KBM-7 (cell line): ENCODE results near the gene RFT1.
A peak's percentile ranks its signal among the peaks of the same experiment; 100 is the strongest.
"Not testable (repeated sequence)": the region's sequence is repeated elsewhere in the genome, so short reads cannot be mapped to it uniquely, and the experiment has no call there.

Source experiments
- DNase-seq: peaks from one replicate; pipeline ENCODE4 v3.0.0-alpha.2; 2015
- in situ Hi-C: fragments of 300-500 bp; cut with MboI; formaldehyde crosslinking; loops from 2 replicates; pipeline ENCODE4 v1.14.3; 2020; ENCODE audit warnings: low sequenced_read_pairs, low pct_unique_long_range_greater_than_20kb, mixed read lengths

The RFT1 gene

DNA sequence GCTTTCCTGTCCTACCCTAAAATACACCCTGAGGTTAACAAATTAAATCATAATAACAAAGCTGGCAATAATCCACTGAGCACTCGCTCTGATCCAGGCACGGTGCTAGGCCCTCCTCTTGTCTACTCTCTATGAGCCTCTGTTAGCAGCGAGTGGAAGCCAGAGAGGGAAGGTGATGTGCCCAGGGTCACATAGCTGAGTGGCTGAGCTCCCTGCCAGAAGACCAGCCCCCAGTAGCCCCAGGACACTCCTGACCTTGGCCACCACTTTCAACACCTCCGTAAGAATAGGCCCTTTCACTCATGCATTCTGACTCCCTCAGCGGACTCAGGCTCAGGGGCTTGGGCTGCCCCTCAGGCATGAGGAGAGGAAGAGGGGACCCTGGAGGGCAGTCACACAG is 21.2 kb upstream of the RFT1 start:
- in situ Hi-C loops: no loop called here
- no peak for DNase-seq

- DNase-seq, in situ Hi-C loops: not testable (repeated sequence)
These were observed 20.8 kb upstream of the RFT1 start for GRCh38 chr3:53151086-53151438.

- in situ Hi-C loops: no loop called here
- DNase-seq: no peak
These were observed 20.2 kb upstream of the RFT1 start for GRCh38 chr3:53150247-53151085.

DNA sequence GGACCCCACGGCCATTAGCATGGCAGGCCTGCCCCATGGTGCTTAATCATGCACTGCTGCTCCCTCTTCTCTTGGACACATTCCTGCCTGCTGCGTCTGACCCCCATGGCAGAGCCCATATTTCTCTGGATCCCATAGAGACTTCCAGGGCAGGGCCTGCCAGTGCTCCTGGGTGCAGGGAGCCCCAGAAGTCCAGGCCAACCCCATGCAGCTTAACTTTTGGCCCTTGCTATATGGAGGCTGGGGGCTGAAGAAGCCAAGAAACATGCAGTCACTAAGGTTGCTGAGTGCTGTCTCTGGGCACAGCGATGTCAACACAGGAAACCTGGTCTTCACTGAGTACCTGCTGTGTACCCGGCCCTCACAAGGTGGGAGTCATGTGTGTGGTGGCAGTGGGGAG is 19.5 kb upstream of the RFT1 start:
- in situ Hi-C loops: no loop called here
- DNase-seq: no peak

DNA sequence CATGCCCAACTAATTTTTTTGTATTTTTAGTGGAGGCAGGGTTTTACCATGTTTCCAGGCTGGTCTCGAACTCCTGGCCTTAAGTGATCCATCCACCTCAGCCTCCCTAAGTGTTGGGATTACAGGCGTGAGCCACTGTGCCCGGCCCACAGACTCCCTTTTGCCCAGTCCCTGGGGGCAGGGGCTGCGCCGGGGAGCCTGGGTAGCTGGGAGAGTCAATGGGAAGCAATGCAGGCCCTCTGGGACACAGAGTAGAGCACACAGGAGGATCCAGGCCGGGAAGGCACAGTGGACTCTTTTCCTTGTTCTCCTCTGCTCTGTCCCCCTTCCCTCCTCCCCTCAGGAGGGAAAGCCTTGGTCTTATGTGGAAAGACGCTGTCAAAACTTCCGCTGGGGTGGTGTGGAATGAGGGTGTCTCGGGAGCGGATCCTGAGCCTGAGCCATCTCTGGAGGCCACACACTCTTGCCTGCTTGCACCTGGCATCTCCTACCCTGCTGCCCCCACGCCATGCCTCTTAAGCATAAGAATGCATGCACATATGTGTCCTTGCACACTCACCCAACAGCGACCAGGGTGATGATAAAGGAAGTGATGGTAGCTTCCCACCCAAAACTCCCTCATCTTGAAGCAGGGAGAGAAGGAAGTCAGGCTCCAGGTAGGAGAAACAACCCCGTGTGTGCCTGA is 18.9 kb upstream of the RFT1 start:
- no peak for DNase-seq
- in situ Hi-C loops: no loop called here

GRCh38 chr3:53147903-53148400 is 17.7 kb upstream of the RFT1 start:
- in situ Hi-C loops: no loop called here
- no peak for DNase-seq

DNA sequence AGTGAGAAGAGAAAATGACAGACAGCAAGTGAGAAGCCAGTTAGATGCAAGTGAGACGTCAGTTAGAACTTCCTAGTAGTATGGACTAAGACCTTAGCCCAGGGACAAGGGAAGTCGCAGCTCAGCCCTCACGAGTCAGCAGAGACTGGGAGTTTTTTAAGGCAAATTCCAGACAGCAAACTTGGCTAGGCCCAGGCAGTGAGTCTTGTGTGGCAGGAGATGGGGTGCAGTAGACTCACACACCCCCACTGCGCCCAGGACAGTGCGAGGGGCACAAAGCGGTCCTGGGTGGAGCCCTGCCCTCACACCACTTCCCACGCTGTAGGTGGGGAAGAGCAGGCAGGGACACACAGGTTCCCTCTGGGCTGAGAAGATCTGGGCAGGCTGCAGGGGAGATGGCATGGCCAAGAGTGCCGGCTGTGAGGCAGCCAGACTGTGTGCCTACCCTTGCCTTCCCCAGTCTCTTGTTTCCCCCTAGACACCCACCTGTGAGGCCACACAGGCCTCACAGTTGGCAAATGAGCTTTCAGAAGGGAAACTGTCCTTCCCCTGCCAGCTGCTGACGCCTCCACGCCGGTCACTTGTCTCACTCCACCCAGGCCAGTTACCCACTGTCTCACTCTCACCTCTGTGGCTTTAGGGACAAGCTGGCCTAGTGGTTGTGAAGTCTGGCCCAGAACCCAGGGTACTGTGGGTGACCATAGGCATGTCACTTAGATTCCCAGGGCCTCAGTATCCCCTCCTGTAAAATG is 17.1 kb upstream of the RFT1 start:
- in situ Hi-C loops: no loop called here
- no peak for DNase-seq

GRCh38 chr3:53146319-53146891 is 16.2 kb upstream of the RFT1 start:
- no peak for DNase-seq
- in situ Hi-C loops: no loop called here

GRCh38 chr3:53145713-53146080 is 15.5 kb upstream of the RFT1 start:
- no peak for DNase-seq
- in situ Hi-C loops: no loop called here

- DNase-seq: no peak
These were observed 14.9 kb upstream of the RFT1 start for GRCh38 chr3:53144862-53145712.

DNA sequence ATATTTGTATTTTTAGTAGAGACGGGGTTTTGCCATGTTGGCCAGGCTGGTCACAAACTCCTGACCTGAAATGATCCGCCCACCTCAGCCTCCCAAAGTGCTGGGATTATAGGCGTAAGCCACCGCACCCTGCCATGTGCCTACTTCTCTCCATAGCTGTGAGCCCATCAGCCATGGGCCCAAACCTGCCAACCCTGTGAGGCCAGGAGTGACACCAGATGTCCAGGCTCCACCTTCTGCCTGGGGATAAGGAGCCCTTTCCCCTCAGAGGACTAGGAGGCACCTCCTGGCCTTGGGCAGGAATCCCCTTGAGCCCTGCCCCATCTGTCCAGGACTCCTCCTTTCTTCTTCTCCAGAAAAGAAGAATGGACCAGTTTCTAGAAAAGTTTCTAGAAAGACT is 14.2 kb upstream of the RFT1 start:
- DNase-seq: no peak
- in situ Hi-C loops: no loop called here

More at GRCh38 chr3:53144862-53145712, 14.9 kb upstream of the RFT1 start:
- in situ Hi-C loops: no loop called here

- in situ Hi-C loops: no loop called here
- DNase-seq: peak; percentile 54
These were observed 12.8 kb upstream of the RFT1 start for GRCh38 chr3:53142986-53143385.

GRCh38 chr3:53140847-53141845 is 10.9 kb upstream of the RFT1 start:
- DNase-seq: no peak

DNA sequence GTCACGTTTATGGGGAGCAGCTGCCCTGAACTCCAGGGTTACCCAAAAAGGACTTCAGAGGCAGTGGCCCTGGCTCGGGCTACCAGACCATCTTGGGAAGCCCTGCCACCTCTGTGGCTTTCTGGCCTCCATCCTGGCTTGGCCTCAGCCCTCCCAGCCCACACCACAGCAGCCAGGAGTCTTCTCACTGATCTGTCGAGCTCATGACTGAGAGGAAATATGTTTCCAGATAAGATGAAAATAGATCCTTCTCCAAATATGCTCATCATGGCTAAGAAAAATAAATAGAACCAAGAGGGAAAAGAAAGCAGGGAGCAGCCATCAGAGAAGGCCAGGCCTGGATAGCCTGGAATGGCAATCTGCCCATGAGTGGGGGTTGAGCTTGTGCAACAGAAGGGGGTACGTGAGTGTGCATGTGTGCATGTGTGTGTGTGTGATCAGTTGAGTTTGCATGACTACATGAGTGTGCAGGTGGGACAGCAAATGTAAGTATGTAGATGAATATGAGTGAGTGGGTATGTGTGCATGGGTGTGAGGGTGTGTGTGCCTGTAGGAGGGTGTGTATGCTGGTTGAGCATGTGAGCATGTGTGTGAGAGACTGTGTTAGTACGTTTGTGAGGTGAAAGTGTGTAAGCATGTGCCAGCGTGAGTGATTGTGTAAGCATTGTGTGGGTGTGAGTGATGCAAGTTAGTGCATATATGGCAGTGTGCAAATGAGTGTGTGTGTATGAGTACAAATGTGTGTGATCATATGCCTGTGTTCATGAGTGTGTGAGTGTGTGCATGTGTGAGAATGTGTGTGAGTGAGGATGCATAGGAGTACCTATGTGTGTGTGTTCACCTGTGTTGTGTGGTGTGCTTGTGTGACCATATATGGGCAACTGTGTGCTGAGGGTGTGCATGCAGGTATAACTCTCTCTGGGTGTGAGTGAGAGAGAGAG is 9.9 kb upstream of the RFT1 start:
- no peak for DNase-seq
- in situ Hi-C loops: no loop called here

More at GRCh38 chr3:53140847-53141845, 10.9 kb upstream of the RFT1 start:
- in situ Hi-C loops: no loop called here

GRCh38 chr3:53137835-53138446 is 7.7 kb upstream of the RFT1 start:
- DNase-seq: peak; percentile 14
- in situ Hi-C loops: no loop called here

DNA sequence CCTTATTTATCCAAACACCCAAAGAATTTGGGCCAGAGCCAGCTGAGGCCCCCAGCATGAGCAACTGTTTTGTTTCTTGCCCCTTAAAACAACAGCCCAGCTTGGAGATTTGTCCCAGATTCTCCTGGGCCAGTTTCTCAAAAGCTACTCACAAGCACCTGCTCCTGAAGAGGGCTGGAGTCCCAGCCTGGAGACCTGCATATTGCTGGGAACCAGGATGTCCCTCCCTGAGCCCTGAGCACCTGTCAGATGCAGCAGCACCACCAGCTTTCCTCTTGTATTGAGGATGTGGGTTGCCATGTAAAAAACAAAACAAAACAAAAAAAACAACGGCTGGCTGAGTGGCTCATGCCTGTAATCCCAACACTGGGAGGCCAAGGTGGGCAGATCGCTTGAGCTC is 7.0 kb upstream of the RFT1 start:
- no peak for DNase-seq
- in situ Hi-C loops: no loop called here
